K562 (cell line): ENCODE data around the gene DLK2. TPM values are rescaled to one million over a fixed set of nuclear protein-coding genes. Genes with fewer than 3 reads are reported as not detected.

Source experiments
- BHLHE40 ChIP-seq: IDR thresholded peaks from 2 replicates; pipeline ENCODE4 v1.6.1; 2011; ENCODE audit warnings: low read length, improper control_type of control experiment
- CBX3 ChIP-seq, 2 experiments: IDR thresholded peaks; 1 replicate in 1 of 2; 2 replicates in 1 of 2; pipeline ENCODE4 v1.6.1; 2012; ENCODE audit warnings: inconsistent platforms in 2 of 2, low read length in 2 of 2, borderline replicate concordance in 1 of 2, control low read depth in 1 of 2
- CEBPG ChIP-seq, 3 experiments: fragments of 200-800 bp in 1 of 3; sonication (Bioruptor generic) in 1 of 3; sonication (generic) in 1 of 3; formaldehyde crosslinking in 1 of 3; IDR thresholded peaks in 2 of 3; conservative IDR thresholded peaks in 1 of 3; 2 replicates each; pipeline versions ENCODE4 v1.6.1 to v1.8.0; 2016 to 2022; ENCODE audit warnings: missing compliant biosample characterization in 2 of 3, missing genetic modification characterization in 2 of 3, mild to moderate bottlenecking in 1 of 3, missing genetic modification reagents in 1 of 3
- CHCHD3 ChIP-seq: fragments of 250-450 bp; sonication (Bioruptor Pico); IDR thresholded peaks from 2 replicates; pipeline ENCODE4 v2.1.2; 2022; ENCODE audit warnings: mild to moderate bottlenecking
- CREB1 ChIP-seq, 2 experiments: sonication (generic) in 1 of 2; formaldehyde crosslinking in 1 of 2; IDR thresholded peaks; 2 replicates each; pipeline versions ENCODE4 v1.6.1 to v1.8.0; 2012 to 2022; ENCODE audit warnings: inconsistent platforms in 1 of 2, mild to moderate bottlenecking in 1 of 2, missing genetic modification reagents in 1 of 2, moderate library complexity in 1 of 2
- DACH1 ChIP-seq: fragments of 450-650 bp; IDR thresholded peaks from 2 replicates; pipeline ENCODE4 v1.6.1; 2018; ENCODE audit not compliant: partially characterized antibody
- ETV6 ChIP-seq, 3 experiments: fragments of 150-350 bp in 1 of 3; sonication (generic) in 1 of 3; formaldehyde crosslinking in 1 of 3; IDR thresholded peaks; 2 replicates each; pipeline versions ENCODE4 v1.6.1 to v1.8.0; 2014 to 2022; ENCODE audit warnings: borderline replicate concordance in 2 of 3, low read depth in 2 of 3, antibody characterized with exemption in 1 of 3, low read length in 1 of 3, mild to moderate bottlenecking in 1 of 3, missing genetic modification reagents in 1 of 3
- GABPA ChIP-seq: fragments of 200-800 bp; sonication (Bioruptor generic); conservative IDR thresholded peaks from 2 replicates; pipeline ENCODE4 v1.6.1; 2016; ENCODE audit warnings: low read depth, missing genetic modification characterization, missing compliant biosample characterization
- HDAC1 ChIP-seq, 2 experiments: fragments of 450-650 bp; IDR thresholded peaks; 2 replicates each; pipeline ENCODE4 v1.6.1; 2016 to 2017; ENCODE audit warnings: inconsistent platforms in 1 of 2, mild to moderate bottlenecking in 1 of 2, moderate library complexity in 1 of 2
- NBN ChIP-seq: fragments of 450-650 bp; IDR thresholded peaks from 2 replicates; pipeline ENCODE4 v1.6.1; 2016; ENCODE audit warnings: low read depth, mild to moderate bottlenecking
- NFIC ChIP-seq: fragments of 450-650 bp; IDR thresholded peaks from 2 replicates; pipeline ENCODE4 v1.6.1; 2017; ENCODE audit warnings: mild to moderate bottlenecking, inconsistent platforms
- RBM25 ChIP-seq: fragments of 200-400 bp; formaldehyde crosslinking; IDR thresholded peaks from 2 replicates; pipeline ENCODE4 v1.6.1; 2018; ENCODE audit warnings: low read length, low read depth, moderate library complexity; ENCODE audit not compliant: severe bottlenecking
- RFX1 ChIP-seq: fragments of 450-650 bp; IDR thresholded peaks from 2 replicates; pipeline ENCODE4 v1.6.1; 2016; ENCODE audit warnings: mild to moderate bottlenecking, moderate library complexity
- TAF15 ChIP-seq: fragments of 200-400 bp; formaldehyde crosslinking; IDR thresholded peaks from 2 replicates; pipeline ENCODE4 v1.6.1; 2017; ENCODE audit warnings: mild to moderate bottlenecking, low read depth, low read length, moderate library complexity
- TEAD1 ChIP-seq, 2 experiments: fragments of 450-650 bp in 1 of 2; sonication (generic) in 1 of 2; formaldehyde crosslinking; IDR thresholded peaks; 2 replicates each; pipeline versions ENCODE4 v1.4.0 to v1.8.0; 2020 to 2022; ENCODE audit warnings: mild to moderate bottlenecking in 2 of 2, missing genetic modification reagents in 1 of 2
- ZNF174 ChIP-seq: fragments of 250-450 bp; sonication (Bioruptor Pico); IDR thresholded peaks from 2 replicates; pipeline ENCODE4 v1.4.0; 2020; ENCODE audit warnings: mild to moderate bottlenecking
- ZNF24 ChIP-seq: fragments of 450-650 bp; IDR thresholded peaks from 2 replicates; pipeline ENCODE4 v1.6.1; 2016
- ZNF445 ChIP-seq: fragments of 250-450 bp; sonication (Bioruptor Pico); IDR thresholded peaks from 2 replicates; pipeline ENCODE4 v1.4.0; 2020; ENCODE audit warnings: low read depth, mild to moderate bottlenecking, moderate library complexity
- ZSCAN29 ChIP-seq: fragments of 450-650 bp; IDR thresholded peaks from 2 replicates; pipeline ENCODE4 v1.6.1; 2017
- polyA plus RNA-seq, 8 experiments: library from polyadenylated mRNA; depleted of rRNA in 4 of 8; stranded (reverse) in 5 of 8; unstranded in 3 of 8; fragments of >200 nt; fragmentation: Nextera tagmentation in 2 of 8; fragmentation: Illumina TruSeq in 1 of 8; extraction: Ambion mirVana in 2 of 8; extraction: Trizol in 1 of 8; gene quantifications; 2 replicates each; pipeline versions ENCODE4 v1.2.1 to v1.2.3, GENCODE V29; 2011 to 2014; ENCODE audit warnings: inconsistent platforms in 1 of 8, missing spikeins in 1 of 8
- total RNA-seq, 7 experiments: library from RNA; depleted of rRNA in 6 of 7; stranded (reverse); fragments of >200 nt in 6 of 7; fragmentation: Illumina TruSeq in 2 of 7; extraction: Trizol in 2 of 7; gene quantifications; 2 replicates each; pipeline versions ENCODE4 v1.2.1 to v1.2.3, GENCODE V29; 2011 to 2021; ENCODE audit warnings: low replicate concordance in 1 of 7
- TF ChIP-seq, protein P1 (sequence below): fragments of 150-350 bp; conservative IDR thresholded peaks from 2 replicates; pipeline ENCODE4 v1.6.1; 2014; ENCODE audit warnings: low read length
- TF ChIP-seq, protein P2 (sequence below): fragments of 250-450 bp; sonication (Bioruptor Pico); IDR thresholded peaks from 2 replicates; pipeline ENCODE4 v1.8.0; 2022; ENCODE audit warnings: moderate library complexity, mild to moderate bottlenecking, inconsistent platforms

DLK2 gene
- total and polyA plus RNA-seq, 9 of the 15 experiments (the other 6 are each of a cell fraction or from before 2014, with no cell fraction given) = 0.11 to 0.53 (median 0.29) TPM; not detected in 3

GRCh38 chr6:43454696-43455530 lies 435 bp downstream of the DLK2 start (continued):
- TF ChIP-seq TAF15 (no peak), ZNF445 (CRISPR knock-in tag) (no peak), RBM25 (no peak), HDAC1 (IDR thresholded peaks at IDR 0.05) (peak in 1 of 2 experiments; percentile 85; a peak in 2 of 4 replicates), CREB1 (IDR thresholded peaks at IDR 0.05) (0 out of 2 replicates have a peak, but pooled peaks have one; percentile 24), CREB1 (CRISPR knock-in tag; IDR thresholded peaks at IDR 0.05) (0 out of 2 replicates have a peak, but pooled peaks have one; percentile 35), DACH1 (peak; percentile 12), GABPA (tag) (no peak), ZSCAN29 (peak; percentile 53; the same call in 1 of the 2 replicates), CHCHD3 (CRISPR knock-in tag) (no peak), ZNF174 (no peak), ZNF24 (no peak), NFIC (peak; percentile 65), ETV6 (IDR thresholded peaks at IDR 0.05; ENCODE audit: borderline replicate concordance in 1 of 2, low read depth in 2 of 2, low read length in 1 of 2) (no peak), ETV6 (CRISPR knock-in tag; IDR thresholded peaks at IDR 0.05; ENCODE audit: borderline replicate concordance) (no peak), RFX1 (no peak), NBN (no peak), TEAD1 (CRISPR knock-in tag; IDR thresholded peaks at IDR 0.05) (no peak; a peak in 1 of 4 replicates), BHLHE40 (no peak), CEBPG (CRISPR knock-in tag; IDR thresholded peaks at IDR 0.05) (no peak), CEBPG (tag; conservative IDR thresholded peaks at IDR 0.05 in 1 of 2, IDR thresholded peaks at IDR 0.05 in 1 of 2) (no peak), CBX3 (IDR thresholded peaks at IDR 0.05; ENCODE audit: borderline replicate concordance in 1 of 2, low read length in 2 of 2) (0 out of 3 replicates have a peak, but pooled peaks of 1 of the 2 experiments have one; percentile 44)
- TF ChIP-seq, protein P1, sequence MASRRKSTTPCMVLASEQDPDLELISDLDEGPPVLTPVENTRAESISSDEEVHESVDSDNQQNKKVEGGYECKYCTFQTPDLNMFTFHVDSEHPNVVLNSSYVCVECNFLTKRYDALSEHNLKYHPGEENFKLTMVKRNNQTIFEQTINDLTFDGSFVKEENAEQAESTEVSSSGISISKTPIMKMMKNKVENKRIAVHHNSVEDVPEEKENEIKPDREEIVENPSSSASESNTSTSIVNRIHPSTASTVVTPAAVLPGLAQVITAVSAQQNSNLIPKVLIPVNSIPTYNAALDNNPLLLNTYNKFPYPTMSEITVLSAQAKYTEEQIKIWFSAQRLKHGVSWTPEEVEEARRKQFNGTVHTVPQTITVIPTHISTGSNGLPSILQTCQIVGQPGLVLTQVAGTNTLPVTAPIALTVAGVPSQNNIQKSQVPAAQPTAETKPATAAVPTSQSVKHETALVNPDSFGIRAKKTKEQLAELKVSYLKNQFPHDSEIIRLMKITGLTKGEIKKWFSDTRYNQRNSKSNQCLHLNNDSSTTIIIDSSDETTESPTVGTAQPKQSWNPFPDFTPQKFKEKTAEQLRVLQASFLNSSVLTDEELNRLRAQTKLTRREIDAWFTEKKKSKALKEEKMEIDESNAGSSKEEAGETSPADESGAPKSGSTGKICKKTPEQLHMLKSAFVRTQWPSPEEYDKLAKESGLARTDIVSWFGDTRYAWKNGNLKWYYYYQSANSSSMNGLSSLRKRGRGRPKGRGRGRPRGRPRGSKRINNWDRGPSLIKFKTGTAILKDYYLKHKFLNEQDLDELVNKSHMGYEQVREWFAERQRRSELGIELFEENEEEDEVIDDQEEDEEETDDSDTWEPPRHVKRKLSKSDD = no peak
- TF ChIP-seq, protein P2, sequence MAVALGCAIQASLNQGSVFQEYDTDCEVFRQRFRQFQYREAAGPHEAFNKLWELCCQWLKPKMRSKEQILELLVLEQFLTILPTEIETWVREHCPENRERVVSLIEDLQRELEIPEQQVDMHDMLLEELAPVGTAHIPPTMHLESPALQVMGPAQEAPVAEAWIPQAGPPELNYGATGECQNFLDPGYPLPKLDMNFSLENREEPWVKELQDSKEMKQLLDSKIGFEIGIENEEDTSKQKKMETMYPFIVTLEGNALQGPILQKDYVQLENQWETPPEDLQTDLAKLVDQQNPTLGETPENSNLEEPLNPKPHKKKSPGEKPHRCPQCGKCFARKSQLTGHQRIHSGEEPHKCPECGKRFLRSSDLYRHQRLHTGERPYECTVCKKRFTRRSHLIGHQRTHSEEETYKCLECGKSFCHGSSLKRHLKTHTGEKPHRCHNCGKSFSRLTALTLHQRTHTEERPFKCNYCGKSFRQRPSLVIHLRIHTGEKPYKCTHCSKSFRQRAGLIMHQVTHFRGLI (CRISPR knock-in tag) = no peak
